Measurements from ENCODE around the gene DICER1. TPM values are rescaled to one million over a fixed set of nuclear protein-coding genes. Genes with fewer than 3 reads are reported as not detected.

Gene DICER1
- total RNA-seq, 2 donors from 2014 or later: 47.7 to 85.0 TPM

DNA sequence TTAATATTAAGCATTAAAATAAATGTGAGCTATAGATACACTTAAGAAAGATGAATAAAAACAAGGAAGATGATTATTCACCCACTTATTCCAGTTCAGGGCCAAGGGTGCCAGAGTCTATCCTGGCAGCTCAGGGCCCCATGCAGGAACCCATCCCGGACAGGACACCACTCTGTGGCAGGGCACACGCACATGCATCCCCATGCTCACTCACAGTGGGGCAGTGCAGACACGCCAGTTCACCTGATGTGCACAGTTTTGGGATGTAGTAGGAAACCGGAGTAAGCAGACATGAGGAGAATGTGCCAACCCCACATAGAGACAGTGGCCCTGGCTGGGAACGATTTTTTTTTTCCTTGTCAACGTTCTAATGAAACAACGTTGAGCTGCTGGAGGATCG is 47.2 kb downstream of the DICER1 start:
- H3K27me3 ChIP-seq: no peaks in the 10 kb centered on the region
- no peak overlapping the region for H3K27ac ChIP-seq
- 88 to 89% methylated on average over 8 of the region's 8 CpGs for WGBS, 2 donors
- ATAC-seq: no peak
- H3K4me1 ChIP-seq: no peaks in the 10 kb centered on the region
- no peak for DNase-seq
- intact Hi-C loops (cut with DNase I): no loop called here
- H3K9me3 ChIP-seq: no peaks in the 10 kb centered on the region
- no peak overlapping the region for H3K4me3 ChIP-seq
- H3K36me3 ChIP-seq (replicated peaks in 1 of 2; ENCODE audit: insufficient read depth in 1 of 2, low read depth in 2 of 2): peaks cover 5 to 29% of the 10 kb centered on the region in 2 donors
- TF ChIP-seq, protein P1, sequence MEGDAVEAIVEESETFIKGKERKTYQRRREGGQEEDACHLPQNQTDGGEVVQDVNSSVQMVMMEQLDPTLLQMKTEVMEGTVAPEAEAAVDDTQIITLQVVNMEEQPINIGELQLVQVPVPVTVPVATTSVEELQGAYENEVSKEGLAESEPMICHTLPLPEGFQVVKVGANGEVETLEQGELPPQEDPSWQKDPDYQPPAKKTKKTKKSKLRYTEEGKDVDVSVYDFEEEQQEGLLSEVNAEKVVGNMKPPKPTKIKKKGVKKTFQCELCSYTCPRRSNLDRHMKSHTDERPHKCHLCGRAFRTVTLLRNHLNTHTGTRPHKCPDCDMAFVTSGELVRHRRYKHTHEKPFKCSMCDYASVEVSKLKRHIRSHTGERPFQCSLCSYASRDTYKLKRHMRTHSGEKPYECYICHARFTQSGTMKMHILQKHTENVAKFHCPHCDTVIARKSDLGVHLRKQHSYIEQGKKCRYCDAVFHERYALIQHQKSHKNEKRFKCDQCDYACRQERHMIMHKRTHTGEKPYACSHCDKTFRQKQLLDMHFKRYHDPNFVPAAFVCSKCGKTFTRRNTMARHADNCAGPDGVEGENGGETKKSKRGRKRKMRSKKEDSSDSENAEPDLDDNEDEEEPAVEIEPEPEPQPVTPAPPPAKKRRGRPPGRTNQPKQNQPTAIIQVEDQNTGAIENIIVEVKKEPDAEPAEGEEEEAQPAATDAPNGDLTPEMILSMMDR (IDR thresholded peaks at IDR 0.05): no peak
- no peak for TF ChIP-seq POLR2A (IDR thresholded peaks at IDR 0.05)

DNA sequence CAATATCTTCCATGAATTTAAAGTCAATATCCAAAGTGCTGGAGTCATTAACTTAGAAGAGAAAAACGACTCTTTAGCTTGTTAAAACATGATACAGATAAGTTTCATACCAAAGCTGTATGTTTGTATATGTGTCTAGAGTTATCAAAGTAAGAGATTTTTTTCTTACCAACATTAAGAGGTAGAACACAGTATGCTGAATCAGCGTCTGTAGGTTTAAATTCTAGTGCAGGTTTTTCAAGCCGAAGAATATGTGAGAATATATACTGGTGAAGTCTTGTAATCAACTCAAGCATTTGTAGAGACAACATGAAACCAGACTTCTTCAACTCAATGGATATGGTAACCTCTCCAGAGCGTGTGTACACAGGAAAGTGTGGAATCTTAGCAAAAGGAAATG is 49.6 kb downstream of the DICER1 start:
- DNase-seq (no peak), ATAC-seq (no peak)
- H3K9me3 ChIP-seq: no peaks in the 10 kb centered on the region
- H3K27me3 ChIP-seq: no peaks in the 10 kb centered on the region
- intact Hi-C loops (cut with DNase I): loop anchor here (10.0 kb wide), 1 partner anchor 317 kb away; no protein-coding TSS in a partner anchor
- TF ChIP-seq, protein P1 (IDR thresholded peaks at IDR 0.05): no peak
- TF ChIP-seq POLR2A (IDR thresholded peaks at IDR 0.05): no peak
- peaks cover under 1% of the 10 kb centered on the region for H3K4me1 ChIP-seq
- H3K27ac ChIP-seq: no peak overlapping the region
- H3K4me3 ChIP-seq: no peak overlapping the region
- peaks cover 5 to 47% of the 10 kb centered on the region in 2 donors for H3K36me3 ChIP-seq (replicated peaks in 1 of 2; ENCODE audit: insufficient read depth in 1 of 2, low read depth in 2 of 2)
- WGBS, 2 donors: 81 to 87% methylated on average over 4 of the region's 4 CpGs

DNA sequence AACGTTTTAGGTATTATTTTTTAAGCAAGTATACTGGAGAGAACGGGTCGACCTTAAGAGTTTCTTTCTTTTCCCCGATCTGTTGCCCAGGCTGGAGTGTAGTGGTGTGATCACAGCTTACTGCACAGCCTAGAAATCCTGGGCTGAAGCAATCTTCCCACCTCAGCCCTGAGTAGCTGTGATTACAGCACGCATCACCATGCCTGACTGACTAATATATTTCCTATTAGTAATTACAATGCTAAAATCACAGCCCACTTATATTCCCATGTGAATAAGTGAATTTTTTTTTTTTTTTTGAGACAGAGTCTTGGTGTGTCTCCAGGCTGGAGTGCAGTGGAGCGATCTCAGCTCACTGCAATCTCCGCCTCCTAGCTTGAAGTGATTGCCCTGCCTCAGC is 50.4 kb downstream of the DICER1 start:
- intact Hi-C loops (cut with DNase I): loop anchor here (10.0 kb wide), 1 partner anchor 318 kb away; no protein-coding TSS in a partner anchor
- Histone ChIP-seq H3K27me3 (no peaks in the 10 kb centered on the region), H3K4me3 (no peak overlapping the region), H3K36me3 (replicated peaks in 1 of 2; ENCODE audit: insufficient read depth in 1 of 2, low read depth in 2 of 2) (peaks cover 5 to 47% of the 10 kb centered on the region in 2 donors), H3K9me3 (no peaks in the 10 kb centered on the region), H3K4me1 (peaks cover 8% of the 10 kb centered on the region), H3K27ac (no peak overlapping the region)
- ATAC-seq (no peak), DNase-seq (no peak)
- TF ChIP-seq POLR2A (IDR thresholded peaks at IDR 0.05): no peak
- TF ChIP-seq, protein P1 (IDR thresholded peaks at IDR 0.05): no peak
- whole genome bisulfite sequencing, 2 donors: 80 to 86% methylated on average over 7 of the region's 7 CpGs

DNA sequence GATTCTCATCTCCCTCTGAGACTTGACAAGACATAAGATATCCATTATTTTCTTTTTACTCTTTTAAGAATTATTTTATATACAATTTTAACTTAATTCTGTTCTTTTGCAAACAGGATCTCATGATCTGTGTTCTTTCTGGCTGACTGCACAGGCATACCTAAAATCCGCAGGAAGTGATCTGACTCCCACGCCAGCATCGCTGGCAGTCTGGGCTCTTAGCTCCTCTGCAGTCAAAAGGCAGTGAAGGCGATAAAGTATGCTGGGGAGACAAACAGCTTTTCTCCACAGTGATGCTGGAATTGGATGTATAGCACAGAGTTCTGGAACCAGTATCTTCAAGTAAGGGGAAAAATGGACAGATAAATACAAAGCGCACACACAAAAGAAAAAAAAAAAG is 52.4 kb downstream of the DICER1 start:
- intact Hi-C loops (cut with DNase I): loop anchor here (10.0 kb wide), 1 partner anchor 320 kb away; no protein-coding TSS in a partner anchor
- H3K4me3 ChIP-seq: no peak overlapping the region
- H3K27ac ChIP-seq: no peak overlapping the region
- no peaks in the 10 kb centered on the region for H3K27me3 ChIP-seq
- ATAC-seq (no peak), DNase-seq (no peak)
- WGBS, 2 donors: 90 to 97% methylated on average over 5 of the region's 5 CpGs
- H3K4me1 ChIP-seq: peaks cover 8% of the 10 kb centered on the region
- H3K9me3 ChIP-seq: no peaks in the 10 kb centered on the region
- TF ChIP-seq, protein P1 (IDR thresholded peaks at IDR 0.05): no peak
- TF ChIP-seq POLR2A (IDR thresholded peaks at IDR 0.05): no peak
- peaks cover 5 to 33% of the 10 kb centered on the region in 2 donors for H3K36me3 ChIP-seq (replicated peaks in 1 of 2; ENCODE audit: insufficient read depth in 1 of 2, low read depth in 2 of 2)

DNA sequence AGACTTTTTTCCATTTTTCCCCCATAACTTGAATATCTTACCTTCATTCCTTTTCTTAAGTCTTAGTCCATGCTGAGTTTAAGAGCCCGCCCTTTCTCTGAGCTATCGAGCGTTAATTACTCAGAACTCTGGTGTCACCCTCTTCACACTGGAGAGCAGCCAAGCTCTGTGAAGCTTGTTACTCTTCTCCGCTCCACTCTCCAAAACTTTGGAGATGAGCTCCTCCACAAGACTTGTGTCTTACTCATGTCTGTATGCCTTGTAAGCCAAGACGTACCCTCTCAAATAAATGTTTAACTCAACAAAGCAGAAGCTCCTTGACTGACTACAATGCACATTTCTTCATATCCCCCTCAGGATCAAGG is 54.7 kb downstream of the DICER1 start:
- TF ChIP-seq, protein P1 (IDR thresholded peaks at IDR 0.05): no peak
- no peak for TF ChIP-seq POLR2A (IDR thresholded peaks at IDR 0.05)
- 85 to 86% methylated on average over 5 of the region's 5 CpGs for WGBS, 2 donors
- Histone ChIP-seq H3K27ac (no peak overlapping the region), H3K9me3 (no peaks in the 10 kb centered on the region), H3K4me1 (peaks cover 8% of the 10 kb centered on the region), H3K27me3 (no peaks in the 10 kb centered on the region), H3K36me3 (replicated peaks in 1 of 2; ENCODE audit: insufficient read depth in 1 of 2, low read depth in 2 of 2) (peaks cover 5 to 30% of the 10 kb centered on the region in 2 donors), H3K4me3 (no peak overlapping the region)
- no peak for DNase-seq
- no peak for ATAC-seq
- intact Hi-C loops (cut with DNase I): loop anchor here (10.0 kb wide), 1 partner anchor 322 kb away; no protein-coding TSS in a partner anchor
